KMS-11 (cell line): ENCODE results near the gene PTTG1IP2.

ENCODE experiments used
- H2AFZ ChIP-seq: fragments of 200-600 bp; sonication (generic); 2 replicates; pipeline ENCODE4 v1.6.1; 2016; ENCODE audit warnings: antibody characterized with exemption, mixed run types, low read depth
- H3K27ac ChIP-seq: fragments of 200-600 bp; sonication (generic); 2 replicates; pipeline ENCODE4 v1.6.1; 2016; ENCODE audit warnings: mild to moderate bottlenecking, mixed run types
- H3K27me3 ChIP-seq: fragments of 200-600 bp; sonication (generic); 2 replicates; pipeline ENCODE4 v1.6.1; 2017; ENCODE audit warnings: mild to moderate bottlenecking, low read depth, mixed run types, moderate library complexity; ENCODE audit not compliant: insufficient read depth
- H3K36me3 ChIP-seq: fragments of 200-600 bp; sonication (generic); 2 replicates; pipeline ENCODE4 v1.6.1; 2017; ENCODE audit warnings: mild to moderate bottlenecking, mixed run types; ENCODE audit not compliant: insufficient read depth
- H3K4me1 ChIP-seq: fragments of 200-600 bp; sonication (generic); 2 replicates; pipeline ENCODE4 v1.6.1; 2016; ENCODE audit warnings: mild to moderate bottlenecking, low read depth, mixed run types; ENCODE audit not compliant: poor library complexity, severe bottlenecking
- H3K4me2 ChIP-seq: fragments of 200-600 bp; sonication (generic); 2 replicates; pipeline ENCODE4 v1.7.0; 2016; ENCODE audit warnings: mild to moderate bottlenecking, mixed run types
- H3K4me3 ChIP-seq: fragments of 200-600 bp; sonication (generic); IDR thresholded peaks from 2 replicates; pipeline ENCODE4 v1.6.1; 2017; ENCODE audit warnings: low read depth, low read length, mixed read lengths; ENCODE audit not compliant: insufficient read depth
- H3K79me2 ChIP-seq: fragments of 200-600 bp; sonication (generic); 2 replicates; pipeline ENCODE4 v1.6.1; 2016; ENCODE audit warnings: low read depth, mixed run types; ENCODE audit not compliant: insufficient read depth
- H3K9ac ChIP-seq: fragments of 200-600 bp; sonication (generic); 2 replicates; pipeline ENCODE4 v1.6.1; 2016; ENCODE audit warnings: mild to moderate bottlenecking, mixed run types
- H4K20me1 ChIP-seq: fragments of 200-600 bp; sonication (generic); 2 replicates; pipeline ENCODE4 v1.6.1; 2016; ENCODE audit warnings: mild to moderate bottlenecking, mixed run types; ENCODE audit not compliant: insufficient read depth
- TF ChIP-seq, protein P1 (sequence below): fragments of 200-600 bp; sonication (generic); conservative IDR thresholded peaks from 2 replicates; pipeline ENCODE4 v1.6.1; 2017; ENCODE audit warnings: low read depth, mild to moderate bottlenecking, antibody characterized with exemption, low read length, moderate library complexity, mixed read lengths

Gene PTTG1IP2

DNA sequence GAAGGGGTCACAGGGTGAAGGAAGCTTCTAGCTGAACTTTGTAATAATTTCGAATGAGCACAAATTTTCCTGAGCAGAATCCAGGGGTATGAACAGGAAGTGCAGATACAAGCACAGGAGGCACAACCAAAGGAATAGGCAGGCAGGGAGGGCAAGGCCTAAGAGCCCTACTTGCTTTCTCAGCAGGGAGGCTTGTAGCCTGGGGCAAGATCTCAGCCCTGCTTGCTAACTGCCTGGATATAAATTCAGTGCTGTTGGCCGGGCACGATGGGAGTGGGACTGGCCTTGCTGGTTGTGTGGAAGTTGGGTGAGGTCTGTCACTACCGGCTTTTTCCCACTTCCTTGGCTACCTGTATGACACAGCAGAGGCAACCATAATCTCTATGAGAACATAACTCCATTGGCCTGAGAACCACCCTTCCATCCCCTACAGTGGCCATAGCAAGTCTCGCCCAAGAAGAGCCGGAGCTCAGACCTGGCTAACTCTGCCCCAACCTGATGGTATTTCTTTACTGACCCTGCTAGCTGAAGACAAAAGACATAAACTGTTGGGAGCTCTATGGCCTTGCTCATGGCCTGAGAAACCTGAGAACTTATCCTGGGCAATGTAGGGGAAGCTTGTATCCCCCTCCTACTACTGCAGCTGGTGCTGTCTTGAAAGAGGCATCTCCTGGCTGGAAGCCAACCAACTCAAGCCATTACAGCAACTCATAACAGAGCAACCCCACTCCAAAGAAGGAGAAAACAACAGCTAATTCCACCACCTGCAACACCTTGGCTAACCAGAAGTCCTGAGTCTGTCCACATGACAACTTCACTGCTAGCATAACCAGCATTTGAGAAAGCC, 38.6 kb upstream of the PTTG1IP2 start:
- Histone ChIP-seq H4K20me1 (no peaks in the 10 kb centered on the region), H3K4me1 (peaks cover 9% of the 10 kb centered on the region), H3K27ac (no peak overlapping the region), H3K27me3 (no peaks in the 10 kb centered on the region), H3K9ac (no peak overlapping the region), H3K4me2 (no peak overlapping the region), H2AFZ (no peak overlapping the region), H3K36me3 (no peaks in the 10 kb centered on the region), H3K4me3 (no peak overlapping the region), H3K79me2 (no peaks in the 10 kb centered on the region)
- TF ChIP-seq, protein P1, sequence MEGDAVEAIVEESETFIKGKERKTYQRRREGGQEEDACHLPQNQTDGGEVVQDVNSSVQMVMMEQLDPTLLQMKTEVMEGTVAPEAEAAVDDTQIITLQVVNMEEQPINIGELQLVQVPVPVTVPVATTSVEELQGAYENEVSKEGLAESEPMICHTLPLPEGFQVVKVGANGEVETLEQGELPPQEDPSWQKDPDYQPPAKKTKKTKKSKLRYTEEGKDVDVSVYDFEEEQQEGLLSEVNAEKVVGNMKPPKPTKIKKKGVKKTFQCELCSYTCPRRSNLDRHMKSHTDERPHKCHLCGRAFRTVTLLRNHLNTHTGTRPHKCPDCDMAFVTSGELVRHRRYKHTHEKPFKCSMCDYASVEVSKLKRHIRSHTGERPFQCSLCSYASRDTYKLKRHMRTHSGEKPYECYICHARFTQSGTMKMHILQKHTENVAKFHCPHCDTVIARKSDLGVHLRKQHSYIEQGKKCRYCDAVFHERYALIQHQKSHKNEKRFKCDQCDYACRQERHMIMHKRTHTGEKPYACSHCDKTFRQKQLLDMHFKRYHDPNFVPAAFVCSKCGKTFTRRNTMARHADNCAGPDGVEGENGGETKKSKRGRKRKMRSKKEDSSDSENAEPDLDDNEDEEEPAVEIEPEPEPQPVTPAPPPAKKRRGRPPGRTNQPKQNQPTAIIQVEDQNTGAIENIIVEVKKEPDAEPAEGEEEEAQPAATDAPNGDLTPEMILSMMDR = no peak

DNA sequence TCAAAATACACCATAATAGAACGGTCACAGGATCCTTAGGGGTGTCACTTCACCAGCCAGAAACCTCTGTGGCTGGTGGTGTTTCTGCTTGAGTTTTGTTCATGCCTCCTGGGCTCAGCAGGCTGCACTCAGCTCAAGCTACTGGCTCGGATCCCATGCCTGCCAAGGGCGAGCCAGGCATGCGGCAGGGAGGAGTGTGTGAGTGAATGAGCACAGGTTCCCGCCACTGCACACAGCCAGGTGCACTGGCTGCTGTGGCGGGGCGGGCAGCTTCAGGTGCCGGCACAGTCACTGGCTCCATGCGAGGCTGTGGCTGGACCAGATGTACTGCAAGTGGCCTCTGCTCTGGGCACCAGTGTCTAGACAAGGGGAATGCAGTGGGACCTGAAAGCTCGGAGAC, 36.7 kb upstream of the PTTG1IP2 start:
- Histone ChIP-seq H3K27ac (no peak overlapping the region), H3K36me3 (no peaks in the 10 kb centered on the region), H4K20me1 (no peaks in the 10 kb centered on the region), H3K79me2 (no peaks in the 10 kb centered on the region), H3K9ac (no peak overlapping the region), H3K4me3 (no peak overlapping the region), H3K27me3 (no peaks in the 10 kb centered on the region), H3K4me1 (peaks cover 2% of the 10 kb centered on the region), H2AFZ (no peak overlapping the region), H3K4me2 (no peak overlapping the region)
- TF ChIP-seq, protein P1 = no peak

DNA sequence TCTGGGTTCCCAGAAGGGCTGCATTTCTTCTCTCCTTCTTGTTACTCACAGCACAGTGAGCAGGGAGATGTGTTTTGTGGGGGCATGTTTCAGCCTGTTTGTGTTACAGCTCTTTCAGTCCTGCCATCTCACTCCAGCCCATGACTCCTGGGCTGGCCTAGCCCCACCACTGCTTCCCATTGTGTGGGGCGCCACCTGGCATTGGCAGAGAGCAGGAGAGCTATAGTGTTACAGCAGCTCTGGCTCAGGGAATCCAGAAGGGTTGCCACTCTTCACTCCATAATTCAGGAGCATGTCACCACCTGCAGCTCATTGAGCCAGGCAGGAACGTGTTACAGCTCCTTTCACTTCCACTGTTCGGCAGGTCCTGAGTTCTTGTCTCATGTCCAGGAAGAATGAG, 36.2 kb upstream of the PTTG1IP2 start:
- Histone ChIP-seq H3K27ac (no peak overlapping the region), H3K27me3 (no peaks in the 10 kb centered on the region), H3K4me2 (no peak overlapping the region), H4K20me1 (no peaks in the 10 kb centered on the region), H2AFZ (no peak overlapping the region), H3K9ac (no peak overlapping the region), H3K4me1 (no peaks in the 10 kb centered on the region), H3K36me3 (no peaks in the 10 kb centered on the region), H3K79me2 (no peaks in the 10 kb centered on the region), H3K4me3 (no peak overlapping the region)
- TF ChIP-seq, protein P1 = no peak

DNA sequence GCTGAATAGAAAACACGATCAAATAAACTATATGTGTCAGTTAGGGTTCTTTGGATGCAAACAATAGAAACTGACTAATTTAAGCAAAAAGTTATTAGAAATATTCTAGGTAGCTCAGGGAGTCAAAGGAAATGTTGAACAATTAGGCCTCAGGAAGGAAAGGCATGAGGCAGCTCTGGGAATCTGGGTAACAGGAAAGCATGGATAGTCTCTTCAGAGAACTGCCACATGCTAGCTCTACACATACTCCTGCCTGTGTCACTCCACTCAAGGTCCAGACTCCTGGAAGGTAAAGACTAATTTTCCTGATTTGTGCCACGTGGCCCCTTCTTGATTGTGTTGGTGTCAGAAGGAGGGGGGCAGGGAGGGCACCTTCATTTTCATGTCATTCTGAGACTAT, 23.8 kb upstream of the PTTG1IP2 start:
- TF ChIP-seq, protein P1 = no peak
- Histone ChIP-seq H3K4me1 (no peaks in the 10 kb centered on the region), H3K9ac (no peak overlapping the region), H2AFZ (no peak overlapping the region), H3K4me3 (no peak overlapping the region), H3K27ac (no peak overlapping the region), H3K4me2 (no peak overlapping the region), H3K36me3 (no peaks in the 10 kb centered on the region), H3K27me3 (no peaks in the 10 kb centered on the region), H4K20me1 (no peaks in the 10 kb centered on the region), H3K79me2 (no peaks in the 10 kb centered on the region)
